Astrocyte (in vitro differentiated cells and primary cell): ENCODE data around the gene GAB2.

Experiments
- EZH2 ChIP-seq: IDR thresholded peaks from 2 replicates; pipeline ENCODE4 v1.6.1; 2012; ENCODE audit warnings: mild to moderate bottlenecking, low read length, inconsistent platforms; ENCODE audit not compliant: insufficient read depth
- TF ChIP-seq, protein P1 (sequence below): IDR thresholded peaks from 2 replicates; pipeline ENCODE4 v1.5.1; 2011; ENCODE audit warnings: low read depth, mild to moderate bottlenecking, inconsistent platforms, low read length, moderate library complexity; ENCODE audit not compliant: insufficient read depth

DNA sequence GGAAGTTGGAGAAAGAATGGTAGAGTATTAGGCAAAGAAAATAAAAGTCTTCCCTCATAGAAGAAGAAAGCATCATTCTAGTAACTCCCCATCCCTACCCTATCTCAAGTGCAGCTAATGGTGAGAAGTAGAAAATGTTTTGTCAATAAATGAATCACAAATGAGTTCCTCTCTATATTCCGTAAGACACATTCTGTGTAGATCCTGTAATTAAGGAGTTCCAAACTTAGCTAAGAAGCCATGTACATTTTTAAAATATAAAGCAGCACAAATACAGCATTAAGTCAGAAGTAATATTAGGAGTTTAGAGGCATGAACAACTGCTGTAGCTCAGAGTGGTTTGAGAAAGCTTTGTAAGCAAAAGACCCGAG, 80.1 kb downstream of the GAB2 start:
- TF ChIP-seq, protein P1, sequence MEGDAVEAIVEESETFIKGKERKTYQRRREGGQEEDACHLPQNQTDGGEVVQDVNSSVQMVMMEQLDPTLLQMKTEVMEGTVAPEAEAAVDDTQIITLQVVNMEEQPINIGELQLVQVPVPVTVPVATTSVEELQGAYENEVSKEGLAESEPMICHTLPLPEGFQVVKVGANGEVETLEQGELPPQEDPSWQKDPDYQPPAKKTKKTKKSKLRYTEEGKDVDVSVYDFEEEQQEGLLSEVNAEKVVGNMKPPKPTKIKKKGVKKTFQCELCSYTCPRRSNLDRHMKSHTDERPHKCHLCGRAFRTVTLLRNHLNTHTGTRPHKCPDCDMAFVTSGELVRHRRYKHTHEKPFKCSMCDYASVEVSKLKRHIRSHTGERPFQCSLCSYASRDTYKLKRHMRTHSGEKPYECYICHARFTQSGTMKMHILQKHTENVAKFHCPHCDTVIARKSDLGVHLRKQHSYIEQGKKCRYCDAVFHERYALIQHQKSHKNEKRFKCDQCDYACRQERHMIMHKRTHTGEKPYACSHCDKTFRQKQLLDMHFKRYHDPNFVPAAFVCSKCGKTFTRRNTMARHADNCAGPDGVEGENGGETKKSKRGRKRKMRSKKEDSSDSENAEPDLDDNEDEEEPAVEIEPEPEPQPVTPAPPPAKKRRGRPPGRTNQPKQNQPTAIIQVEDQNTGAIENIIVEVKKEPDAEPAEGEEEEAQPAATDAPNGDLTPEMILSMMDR = no peak
- no peak for TF ChIP-seq EZH2
